IPS-18a (cell line): Measurements from ENCODE around the gene DMBT1.

ENCODE experiments used
- H3K27ac ChIP-seq: one replicate; pipeline ENCODE4 v1.5.1; 2013; ENCODE audit warnings: low read length
- H3K27me3 ChIP-seq: one replicate; pipeline ENCODE4 v1.6.1; 2013; ENCODE audit warnings: mild to moderate bottlenecking, low read length; ENCODE audit not compliant: control insufficient read depth, insufficient read depth
- H3K36me3 ChIP-seq: one replicate; pipeline ENCODE4 v1.6.1; 2013; ENCODE audit warnings: low read depth, low read length; ENCODE audit not compliant: control insufficient read depth
- H3K4me1 ChIP-seq: one replicate; pipeline ENCODE4 v1.6.1; 2013; ENCODE audit warnings: low read depth, low read length; ENCODE audit not compliant: control insufficient read depth
- H3K4me3 ChIP-seq: one replicate; pipeline ENCODE4 v1.5.1; 2013; ENCODE audit warnings: low read length
- H3K9ac ChIP-seq: one replicate; pipeline ENCODE4 v1.6.1; 2013; ENCODE audit warnings: mild to moderate bottlenecking, low read length, moderate library complexity
- H3K9me3 ChIP-seq: one replicate; pipeline ENCODE4 v1.6.1; 2013; ENCODE audit warnings: low read depth, low read length; ENCODE audit not compliant: control insufficient read depth

The DMBT1 gene

GRCh38 chr10:122678266-122678665 lies 117.7 kb downstream of the DMBT1 start:
- H3K36me3 ChIP-seq: no peaks in the 10 kb centered on the region
- H3K27me3 ChIP-seq: no peaks in the 10 kb centered on the region
- H3K9me3 ChIP-seq: no peaks in the 10 kb centered on the region
- no peak overlapping the region for H3K27ac ChIP-seq
- H3K4me1 ChIP-seq: no peaks in the 10 kb centered on the region
- no peak overlapping the region for H3K9ac ChIP-seq
- no peak overlapping the region for H3K4me3 ChIP-seq

GRCh38 chr10:122682522-122682921 lies 122.0 kb downstream of the DMBT1 start:
- Histone ChIP-seq H3K9ac (no peak overlapping the region), H3K27ac (no peak overlapping the region), H3K27me3 (no peaks in the 10 kb centered on the region)

GRCh38 chr10:122688293-122688989 lies 127.9 kb downstream of the DMBT1 start:
- no peaks in the 10 kb centered on the region for H3K4me1 ChIP-seq
- no peaks in the 10 kb centered on the region for H3K36me3 ChIP-seq
- no peaks in the 10 kb centered on the region for H3K27me3 ChIP-seq
- H3K9me3 ChIP-seq: no peaks in the 10 kb centered on the region
- H3K4me3 ChIP-seq: no peak overlapping the region
- no peak overlapping the region for H3K27ac ChIP-seq
- no peak overlapping the region for H3K9ac ChIP-seq

More at GRCh38 chr10:122682522-122682921, 122.0 kb downstream of the DMBT1 start:
- H3K4me3 ChIP-seq: no peak overlapping the region
- no peaks in the 10 kb centered on the region for H3K4me1 ChIP-seq
- H3K36me3 ChIP-seq: no peaks in the 10 kb centered on the region
- H3K9me3 ChIP-seq: no peaks in the 10 kb centered on the region

DNA sequence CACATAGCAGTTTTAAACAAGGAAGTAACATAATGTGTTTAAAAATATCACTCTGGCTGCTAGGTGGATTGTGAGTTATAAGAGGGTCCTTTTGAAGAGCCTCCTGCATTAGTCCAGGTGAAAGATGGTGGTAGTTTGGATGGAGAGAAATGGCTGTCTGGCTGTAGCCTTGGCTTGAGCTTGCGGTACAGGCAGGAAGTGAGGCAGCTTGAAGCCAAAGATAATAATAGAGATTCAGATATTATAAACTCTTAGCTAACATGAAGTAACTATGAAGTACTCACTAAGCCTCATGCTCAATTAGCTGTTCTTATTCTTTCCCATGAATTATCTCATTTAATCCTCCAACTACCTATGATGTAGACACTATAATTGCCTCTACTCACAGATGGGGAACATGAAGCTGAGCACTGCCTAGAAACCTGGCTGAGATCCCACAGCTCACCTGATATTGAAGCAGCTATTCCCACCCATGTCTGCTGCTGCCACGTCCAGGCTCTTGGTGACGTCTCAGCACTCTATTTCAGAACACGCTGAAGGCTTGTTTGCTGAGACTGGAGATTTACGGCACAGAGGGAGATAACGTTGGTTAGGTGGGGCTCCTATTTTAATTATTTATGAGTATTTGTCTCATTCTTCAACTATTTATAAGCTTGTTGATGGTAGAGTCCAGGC lies 128.7 kb downstream of the DMBT1 start:
- Histone ChIP-seq H3K36me3 (no peaks in the 10 kb centered on the region), H3K27me3 (no peaks in the 10 kb centered on the region), H3K4me1 (no peaks in the 10 kb centered on the region), H3K4me3 (no peak overlapping the region), H3K9me3 (no peaks in the 10 kb centered on the region), H3K27ac (no peak overlapping the region), H3K9ac (no peak overlapping the region)

DNA sequence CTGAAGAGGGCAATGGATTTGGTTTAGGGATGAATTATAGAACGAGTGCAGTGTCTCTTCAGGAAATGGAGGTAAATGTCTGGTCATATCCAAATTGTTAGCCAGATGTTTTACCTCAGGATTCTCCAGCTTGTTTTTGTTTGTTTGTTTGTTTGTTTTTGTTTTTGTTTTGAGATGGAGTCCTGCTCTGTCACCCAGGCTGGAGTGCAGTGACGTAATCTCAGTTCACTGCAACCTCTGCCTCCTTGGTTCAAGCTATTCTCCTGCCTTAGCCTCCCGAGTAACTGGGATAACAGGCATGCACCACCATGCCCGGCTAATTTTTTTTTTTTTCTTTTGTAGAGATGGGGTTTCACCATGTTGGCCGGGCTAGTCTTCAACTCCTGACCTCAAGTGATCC lies 132.2 kb downstream of the DMBT1 start:
- no peak overlapping the region for H3K4me3 ChIP-seq

More for the DNA sequence above, 132.2 kb downstream of the DMBT1 start:
- Histone ChIP-seq H3K36me3 (no peaks in the 10 kb centered on the region), H3K27me3 (no peaks in the 10 kb centered on the region), H3K27ac (no peak overlapping the region), H3K9me3 (no peaks in the 10 kb centered on the region), H3K9ac (no peak overlapping the region), H3K4me1 (no peaks in the 10 kb centered on the region)
